Loucy (cell line): ENCODE data around the gene VWA8.

Experiments
- H2AFZ ChIP-seq: fragments of 200-600 bp; sonication (generic); 2 replicates; pipeline ENCODE4 v1.6.0; 2016; ENCODE audit warnings: antibody characterized with exemption, mild to moderate bottlenecking, low read length, moderate library complexity
- H3F3A ChIP-seq: fragments of 200-600 bp; 2 replicates; pipeline ENCODE4 v1.6.0; 2016; ENCODE audit warnings: antibody characterized with exemption, low read depth, mild to moderate bottlenecking
- H3K27me3 ChIP-seq: fragments of 200-600 bp; sonication (generic); 2 replicates; pipeline ENCODE4 v1.6.1; 2014; ENCODE audit warnings: low read length, mild to moderate bottlenecking; ENCODE audit not compliant: insufficient read depth, poor library complexity, severe bottlenecking
- H3K36me3 ChIP-seq: fragments of 200-600 bp; sonication (generic); 2 replicates; pipeline ENCODE4 v1.6.1; 2016; ENCODE audit warnings: low read length; ENCODE audit not compliant: insufficient read depth
- H3K4me1 ChIP-seq: fragments of 200-600 bp; sonication (generic); 2 replicates; pipeline ENCODE4 v1.5.1; 2014; ENCODE audit warnings: low read length, mild to moderate bottlenecking; ENCODE audit not compliant: insufficient read depth, poor library complexity, severe bottlenecking
- H3K4me2 ChIP-seq: fragments of 200-600 bp; sonication (generic); 2 replicates; pipeline ENCODE4 v1.6.0; 2014; ENCODE audit warnings: antibody characterized with exemption, low read length, low read depth, mild to moderate bottlenecking; ENCODE audit not compliant: poor library complexity, severe bottlenecking
- H3K4me3 ChIP-seq: fragments of 200-600 bp; sonication (generic); 2 replicates; pipeline ENCODE4 v1.5.1; 2014; ENCODE audit warnings: low read length, mild to moderate bottlenecking, mixed read lengths; ENCODE audit not compliant: poor library complexity, severe bottlenecking
- H3K79me2 ChIP-seq: fragments of 200-600 bp; sonication (generic); 2 replicates; pipeline ENCODE4 v1.6.1; 2014; ENCODE audit warnings: low read length; ENCODE audit not compliant: insufficient read depth
- H3K9ac ChIP-seq: fragments of 200-600 bp; sonication (generic); 2 replicates; pipeline ENCODE4 v1.6.0; 2014; ENCODE audit warnings: mild to moderate bottlenecking, low read depth, low read length, moderate library complexity; ENCODE audit not compliant: poor library complexity, severe bottlenecking
- H3K9me2 ChIP-seq: fragments of 200-600 bp; sonication (generic); replicated peaks from 2 replicates; pipeline ENCODE4 v1.6.1; 2016; ENCODE audit warnings: low read depth, low read length, mixed read lengths
- H3K9me3 ChIP-seq: fragments of 200-600 bp; sonication (generic); 2 replicates; pipeline ENCODE4 v1.6.1; 2014; ENCODE audit warnings: mild to moderate bottlenecking, antibody characterized with exemption, low read length, low read depth; ENCODE audit not compliant: insufficient read depth
- H4K20me1 ChIP-seq: fragments of 200-600 bp; sonication (generic); 2 replicates; pipeline ENCODE4 v1.6.0; 2014; ENCODE audit warnings: antibody characterized with exemption, low read length, mild to moderate bottlenecking; ENCODE audit not compliant: insufficient read depth, poor library complexity, severe bottlenecking
- CTCF ChIP-seq: fragments of 200-600 bp; sonication (generic); conservative IDR thresholded peaks from 2 replicates; pipeline ENCODE4 v1.5.1; 2014; ENCODE audit warnings: mild to moderate bottlenecking, antibody characterized with exemption, low read length
- EZH2phosphoT487 ChIP-seq: fragments of 200-600 bp; IDR thresholded peaks from 2 replicates; pipeline ENCODE4 v1.6.1; 2018; ENCODE audit warnings: antibody characterized with exemption, mild to moderate bottlenecking, moderate library complexity, borderline replicate concordance

VWA8 gene

DNA sequence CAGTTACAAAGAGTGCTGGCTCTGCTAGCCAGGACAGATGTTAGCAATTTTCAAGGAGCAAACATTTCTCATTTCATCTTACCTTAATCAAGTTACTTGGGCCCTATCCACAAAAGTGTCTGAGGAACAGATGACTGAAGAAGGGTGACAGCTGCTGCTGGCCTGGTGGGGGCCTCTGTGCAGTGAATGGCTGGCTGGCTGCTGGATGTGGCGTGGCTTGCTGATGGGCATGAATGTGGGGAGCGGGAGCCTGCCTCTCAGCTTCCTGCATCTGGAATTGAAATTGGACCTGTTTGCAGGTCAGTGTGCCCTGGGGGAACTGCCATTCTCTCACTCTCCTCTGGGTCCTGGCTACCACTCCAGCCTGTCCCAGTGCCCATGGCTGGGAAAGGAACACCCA is 408.9 kb downstream of the VWA8 start:
- Histone ChIP-seq H3F3A (no peaks in the 10 kb centered on the region), H3K9me2 (no peaks in the 10 kb centered on the region), H3K9me3 (no peaks in the 10 kb centered on the region), H2AFZ (no peak overlapping the region), H3K79me2 (no peaks in the 10 kb centered on the region), H3K27me3 (no peaks in the 10 kb centered on the region), H3K4me1 (no peaks in the 10 kb centered on the region), H3K9ac (no peak overlapping the region), H3K4me2 (no peak overlapping the region), H3K36me3 (no peaks in the 10 kb centered on the region), H4K20me1 (no peaks in the 10 kb centered on the region), H3K4me3 (no peak overlapping the region)
- TF ChIP-seq CTCF = no peak
- no peak for TF ChIP-seq EZH2phosphoT487

DNA sequence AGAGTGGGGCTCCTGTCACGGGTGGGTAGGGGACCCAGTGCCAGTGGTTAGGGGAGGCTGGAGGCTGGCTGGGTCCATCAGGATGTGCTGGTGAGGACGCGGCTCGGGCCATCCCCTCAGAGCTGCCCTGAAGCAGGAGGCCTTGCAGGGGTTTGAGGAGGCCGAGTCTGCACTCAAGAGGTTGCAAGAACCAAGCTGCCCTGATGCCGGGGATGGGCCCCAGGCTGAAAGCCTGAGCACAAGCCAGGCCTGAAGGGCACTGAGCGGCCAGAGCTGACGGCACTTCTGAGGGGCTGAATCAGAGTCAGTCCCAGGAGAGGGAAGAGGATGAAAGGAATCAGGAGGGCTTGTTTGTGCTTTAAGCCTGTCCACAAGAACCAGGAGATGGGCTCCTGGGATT is 410.6 kb downstream of the VWA8 start:
- no peaks in the 10 kb centered on the region for H3K4me1 ChIP-seq
- no peaks in the 10 kb centered on the region for H3K36me3 ChIP-seq
- H4K20me1 ChIP-seq = no peaks in the 10 kb centered on the region
- no peaks in the 10 kb centered on the region for H3K9me2 ChIP-seq
- no peak overlapping the region for H2AFZ ChIP-seq
- no peaks in the 10 kb centered on the region for H3F3A ChIP-seq
- H3K4me2 ChIP-seq = no peak overlapping the region
- H3K4me3 ChIP-seq = no peak overlapping the region
- no peak overlapping the region for H3K9ac ChIP-seq
- H3K27me3 ChIP-seq = no peaks in the 10 kb centered on the region
- H3K9me3 ChIP-seq = no peaks in the 10 kb centered on the region
- TF ChIP-seq CTCF (no peak), EZH2phosphoT487 (no peak)
- no peaks in the 10 kb centered on the region for H3K79me2 ChIP-seq

- Histone ChIP-seq H3F3A (no peaks in the 10 kb centered on the region), H2AFZ (no peak overlapping the region), H4K20me1 (no peaks in the 10 kb centered on the region), H3K36me3 (no peaks in the 10 kb centered on the region), H3K9me2 (no peaks in the 10 kb centered on the region), H3K4me1 (no peaks in the 10 kb centered on the region), H3K9me3 (no peaks in the 10 kb centered on the region), H3K4me2 (no peak overlapping the region), H3K79me2 (no peaks in the 10 kb centered on the region), H3K27me3 (no peaks in the 10 kb centered on the region), H3K4me3 (no peak overlapping the region), H3K9ac (no peak overlapping the region)
- TF ChIP-seq CTCF (no peak), EZH2phosphoT487 (no peak)
Observed at GRCh38 chr13:41549491-41549890, 411.4 kb downstream of the VWA8 start.
